ENCODE measurements around the gene RBBP9. TPM values are rescaled to one million over a fixed set of nuclear protein-coding genes. Genes with fewer than 3 reads are reported as not detected.
A peak's percentile ranks its signal among the peaks of the same experiment; 100 is the strongest.

The RBBP9 gene
- total and polyA plus RNA-seq, 9 of the 15 experiments (the other 6 are each of a cell fraction or from before 2014, with no cell fraction given) = 0.94 to 4.4 (median 2.5) TPM

DNA sequence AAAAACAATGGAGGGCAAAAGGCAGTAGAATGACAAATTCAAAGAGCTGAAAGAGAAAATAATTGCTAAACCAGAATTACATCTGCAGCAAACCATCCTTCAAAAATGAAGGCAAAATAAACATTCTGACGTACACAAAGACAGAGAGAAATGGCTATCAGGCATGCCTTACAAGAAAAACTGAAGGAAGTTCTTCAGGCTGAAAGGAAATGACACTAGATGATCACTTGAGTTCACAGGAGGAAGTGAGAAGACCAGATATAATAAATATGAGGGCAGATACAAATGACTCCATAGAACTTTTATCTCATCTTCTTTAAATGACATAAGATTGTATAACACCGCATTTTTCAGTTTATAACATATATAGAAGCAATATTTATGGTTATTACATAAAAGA lies 60.2 kb downstream of the RBBP9 start:
- Histone ChIP-seq H3K27ac (ENCODE audit: extremely low read depth, low read depth, low read length) (no peak overlapping the region), H3K9me3 (replicated peaks; ENCODE audit: control insufficient read depth, insufficient read depth, low read depth, low read length) (no peaks in the 10 kb centered on the region), H3K79me2 (ENCODE audit: control insufficient read depth, insufficient read depth, low read length) (no peaks in the 10 kb centered on the region), H2AFZ (ENCODE audit: low read depth, low read length) (peak overlapping the region; percentile 74; the same call in 1 of the 2 replicates), H3K4me3 (no peak overlapping the region), H4K20me1 (replicated peaks; ENCODE audit: control insufficient read depth, insufficient read depth, low read length) (no peaks in the 10 kb centered on the region), H3K4me1 (replicated peaks in 1 of 2; ENCODE audit: control insufficient read depth in 2 of 2, insufficient read depth in 2 of 2, low read length in 2 of 2) (no peaks in the 10 kb centered on the region), H3K4me2 (ENCODE audit: insufficient read depth, low read length) (no peak overlapping the region), H3K9me1 (ENCODE audit: control insufficient read depth, insufficient read depth, low read length) (no peaks in the 10 kb centered on the region), H3K36me3 (ENCODE audit: control insufficient read depth, insufficient read depth, low read length) (no peaks in the 10 kb centered on the region), H3K9ac (ENCODE audit: insufficient read depth in 1 of 2, low read depth in 2 of 2, low read length in 2 of 2) (no peak overlapping the region), H3K27me3 (ENCODE audit: control insufficient read depth in 2 of 2, insufficient read depth in 2 of 2, low read length in 2 of 2) (peaks cover 0 to 4% of the 10 kb centered on the region in 2 experiments; a peak in 2 of 5 replicates)
- TF ChIP-seq TBP (optimal IDR thresholded peaks at IDR 0.05; ENCODE audit: low read depth, low read length) (no peak), ZFP1 (CRISPR knock-in tag; IDR thresholded peaks at IDR 0.05) (no peak), DDX20 (tag; IDR thresholded peaks at IDR 0.05; ENCODE audit: low read depth) (no peak), RBM14 (IDR thresholded peaks at IDR 0.05; ENCODE audit: borderline replicate concordance, insufficient read depth, low read depth, low read length) (no peak), ZNF75A (CRISPR knock-in tag; IDR thresholded peaks at IDR 0.05) (no peak), CBFA2T2 (conservative IDR thresholded peaks at IDR 0.05) (no peak), NUFIP1 (IDR thresholded peaks at IDR 0.05; ENCODE audit: partially characterized antibody) (no peak)
- TF ChIP-seq, protein P1, sequence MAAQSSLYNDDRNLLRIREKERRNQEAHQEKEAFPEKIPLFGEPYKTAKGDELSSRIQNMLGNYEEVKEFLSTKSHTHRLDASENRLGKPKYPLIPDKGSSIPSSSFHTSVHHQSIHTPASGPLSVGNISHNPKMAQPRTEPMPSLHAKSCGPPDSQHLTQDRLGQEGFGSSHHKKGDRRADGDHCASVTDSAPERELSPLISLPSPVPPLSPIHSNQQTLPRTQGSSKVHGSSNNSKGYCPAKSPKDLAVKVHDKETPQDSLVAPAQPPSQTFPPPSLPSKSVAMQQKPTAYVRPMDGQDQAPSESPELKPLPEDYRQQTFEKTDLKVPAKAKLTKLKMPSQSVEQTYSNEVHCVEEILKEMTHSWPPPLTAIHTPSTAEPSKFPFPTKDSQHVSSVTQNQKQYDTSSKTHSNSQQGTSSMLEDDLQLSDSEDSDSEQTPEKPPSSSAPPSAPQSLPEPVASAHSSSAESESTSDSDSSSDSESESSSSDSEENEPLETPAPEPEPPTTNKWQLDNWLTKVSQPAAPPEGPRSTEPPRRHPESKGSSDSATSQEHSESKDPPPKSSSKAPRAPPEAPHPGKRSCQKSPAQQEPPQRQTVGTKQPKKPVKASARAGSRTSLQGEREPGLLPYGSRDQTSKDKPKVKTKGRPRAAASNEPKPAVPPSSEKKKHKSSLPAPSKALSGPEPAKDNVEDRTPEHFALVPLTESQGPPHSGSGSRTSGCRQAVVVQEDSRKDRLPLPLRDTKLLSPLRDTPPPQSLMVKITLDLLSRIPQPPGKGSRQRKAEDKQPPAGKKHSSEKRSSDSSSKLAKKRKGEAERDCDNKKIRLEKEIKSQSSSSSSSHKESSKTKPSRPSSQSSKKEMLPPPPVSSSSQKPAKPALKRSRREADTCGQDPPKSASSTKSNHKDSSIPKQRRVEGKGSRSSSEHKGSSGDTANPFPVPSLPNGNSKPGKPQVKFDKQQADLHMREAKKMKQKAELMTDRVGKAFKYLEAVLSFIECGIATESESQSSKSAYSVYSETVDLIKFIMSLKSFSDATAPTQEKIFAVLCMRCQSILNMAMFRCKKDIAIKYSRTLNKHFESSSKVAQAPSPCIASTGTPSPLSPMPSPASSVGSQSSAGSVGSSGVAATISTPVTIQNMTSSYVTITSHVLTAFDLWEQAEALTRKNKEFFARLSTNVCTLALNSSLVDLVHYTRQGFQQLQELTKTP (IDR thresholded peaks at IDR 0.05; ENCODE audit: low read depth in 1 of 2, partially characterized antibody in 2 of 2) = no peak
- TF ChIP-seq, protein P2, sequence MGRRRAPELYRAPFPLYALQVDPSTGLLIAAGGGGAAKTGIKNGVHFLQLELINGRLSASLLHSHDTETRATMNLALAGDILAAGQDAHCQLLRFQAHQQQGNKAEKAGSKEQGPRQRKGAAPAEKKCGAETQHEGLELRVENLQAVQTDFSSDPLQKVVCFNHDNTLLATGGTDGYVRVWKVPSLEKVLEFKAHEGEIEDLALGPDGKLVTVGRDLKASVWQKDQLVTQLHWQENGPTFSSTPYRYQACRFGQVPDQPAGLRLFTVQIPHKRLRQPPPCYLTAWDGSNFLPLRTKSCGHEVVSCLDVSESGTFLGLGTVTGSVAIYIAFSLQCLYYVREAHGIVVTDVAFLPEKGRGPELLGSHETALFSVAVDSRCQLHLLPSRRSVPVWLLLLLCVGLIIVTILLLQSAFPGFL (CRISPR knock-in tag; IDR thresholded peaks at IDR 0.05) = no peak
- ChIA-PET POLR2A (interaction anchor here (1.2 kb wide), 1 partner anchor 16 kb away, joined by 3 read pairs; no protein-coding TSS in a partner anchor), CTCF (ENCODE audit: low intra/inter-chr PET ratio) (no interaction called here)
- ATAC-seq (no peak), DNase-seq (ENCODE audit: extremely low read depth in 1 of 4, low spot score in 3 of 4) (no peak), FAIRE-seq (no peak)
- in situ Hi-C loops (cut with MboI) = no loop called here
- WGBS (ENCODE audit: insufficient coverage, low coverage, missing lambda C conversion rate) = 16% methylated on average over 2 of the region's 2 CpGs
- no TSS peak for BruUV-seq (replicated peaks)
- intact Hi-C loops (cut with micrococcal nuclease) = no loop called here

MicroRNAs within 50 kb of the gene (microRNA counts, 767-probe panel; counts per million panel counts)
- microRNA hsa-miR-3192 = not detected

Small RNA genes within 50 kb of the gene (microRNA-seq; reads per million reads assigned to microRNA genes)
- gene MIR3192 (ENCODE audit: borderline microRNAs expressed) = not detected

Small RNA genes within 50 kb of the gene (small RNA-seq; reads per million reads assigned to genes)
- gene MIR3192 = not detected

Other genes with a start within 250 kb of the RBBP9 start
- 4.4 TPM in 2 replicates for gene ZNF133, start 208.7 kb downstream of the RBBP9 start, total RNA-seq (2014; rRNA removed)
- 4.9 and 5.2 TPM in 2 replicates for gene ZNF133, start 208.7 kb downstream of the RBBP9 start, total RNA-seq (2014; rRNA removed; fragmentation: Illumina TruSeq; extraction: Trizol)
- 3.8 and 5.7 TPM in 2 replicates for gene ZNF133, start 208.7 kb downstream of the RBBP9 start, total RNA-seq (2015; rRNA removed; fragmentation: Illumina TruSeq; extraction: Trizol)
- gene ZNF133, start 208.7 kb downstream of the RBBP9 start, total RNA-seq (2021) = 3.7 and 5.1 TPM in 2 replicates
- 6.5 and 7.1 TPM in 2 replicates for gene ZNF133, start 208.7 kb downstream of the RBBP9 start, polyA plus RNA-seq (2011; rRNA removed)
- gene ZNF133, start 208.7 kb downstream of the RBBP9 start, polyA plus RNA-seq (2014; fragmentation: Illumina TruSeq; extraction: Trizol) = 4.1 and 5.1 TPM in 2 replicates
- 1 to 10 TPM; 1.1 to 3.5 TPM for gene ZNF133, start 208.7 kb downstream of the RBBP9 start, polyA plus RNA-seq (2014; fragmentation: Nextera tagmentation; extraction: Ambion mirVana)
- 3.3 and 3.4 TPM in 2 replicates for gene ZNF133, start 208.7 kb downstream of the RBBP9 start, polyA plus RNA-seq (2014; rRNA removed)
- gene DZANK1, start 30.2 kb downstream of the RBBP9 start, total RNA-seq (2014; rRNA removed) = 0.08 TPM in 1 of 2 replicates, not detected in the other
- not detected in 2 replicates for gene DZANK1, start 30.2 kb downstream of the RBBP9 start, total RNA-seq (2014; rRNA removed; fragmentation: Illumina TruSeq; extraction: Trizol)
- 0.11 and 0.18 TPM in 2 replicates for gene DZANK1, start 30.2 kb downstream of the RBBP9 start, total RNA-seq (2015; rRNA removed; fragmentation: Illumina TruSeq; extraction: Trizol)
- 0.13 and 0.29 TPM in 2 replicates for gene DZANK1, start 30.2 kb downstream of the RBBP9 start, total RNA-seq (2021)
- 0.09 and 0.11 TPM in 2 replicates for gene DZANK1, start 30.2 kb downstream of the RBBP9 start, polyA plus RNA-seq (2011; rRNA removed)
- 0.04 and 0.15 TPM in 2 replicates for gene DZANK1, start 30.2 kb downstream of the RBBP9 start, polyA plus RNA-seq (2014; fragmentation: Illumina TruSeq; extraction: Trizol)
- gene DZANK1, start 30.2 kb downstream of the RBBP9 start, polyA plus RNA-seq (2014; fragmentation: Nextera tagmentation; extraction: Ambion mirVana) = under 1 TPM; 0.04 to 0.06 TPM
- gene DZANK1, start 30.2 kb downstream of the RBBP9 start, polyA plus RNA-seq (2014; rRNA removed) = 0.08 and 0.27 TPM in 2 replicates
- 15.0 and 18.1 TPM in 2 replicates for gene POLR3F, start 29.8 kb downstream of the RBBP9 start, total RNA-seq (2014; rRNA removed)
- gene POLR3F, start 29.8 kb downstream of the RBBP9 start, total RNA-seq (2014; rRNA removed; fragmentation: Illumina TruSeq; extraction: Trizol) = 9.6 and 10.9 TPM in 2 replicates
- 11.1 and 11.5 TPM in 2 replicates for gene POLR3F, start 29.8 kb downstream of the RBBP9 start, total RNA-seq (2015; rRNA removed; fragmentation: Illumina TruSeq; extraction: Trizol)
- 7.0 and 7.2 TPM in 2 replicates for gene POLR3F, start 29.8 kb downstream of the RBBP9 start, total RNA-seq (2021)
- 6.8 and 8.8 TPM in 2 replicates for gene POLR3F, start 29.8 kb downstream of the RBBP9 start, polyA plus RNA-seq (2011; rRNA removed)
- gene POLR3F, start 29.8 kb downstream of the RBBP9 start, polyA plus RNA-seq (2014; fragmentation: Illumina TruSeq; extraction: Trizol) = 8.1 and 9.0 TPM in 2 replicates
- 10 to 100 TPM; 10.8 to 14.3 TPM for gene POLR3F, start 29.8 kb downstream of the RBBP9 start, polyA plus RNA-seq (2014; fragmentation: Nextera tagmentation; extraction: Ambion mirVana)
- 8.2 and 11.4 TPM in 2 replicates for gene POLR3F, start 29.8 kb downstream of the RBBP9 start, polyA plus RNA-seq (2014; rRNA removed)
- 36.2 and 41.6 TPM in 2 replicates for gene SEC23B, start 10.7 kb upstream of the RBBP9 start, total RNA-seq (2014; rRNA removed)
- gene SEC23B, start 10.7 kb upstream of the RBBP9 start, total RNA-seq (2014; rRNA removed; fragmentation: Illumina TruSeq; extraction: Trizol) = 39.9 and 41.4 TPM in 2 replicates
- 34.4 and 37.4 TPM in 2 replicates for gene SEC23B, start 10.7 kb upstream of the RBBP9 start, total RNA-seq (2015; rRNA removed; fragmentation: Illumina TruSeq; extraction: Trizol)
- 38.4 and 39.5 TPM in 2 replicates for gene SEC23B, start 10.7 kb upstream of the RBBP9 start, total RNA-seq (2021)
- gene SEC23B, start 10.7 kb upstream of the RBBP9 start, polyA plus RNA-seq (2011; rRNA removed) = 67.8 and 70.2 TPM in 2 replicates
- 44.2 and 50.1 TPM in 2 replicates for gene SEC23B, start 10.7 kb upstream of the RBBP9 start, polyA plus RNA-seq (2014; fragmentation: Illumina TruSeq; extraction: Trizol)
- 10 to 100 TPM; 31.7 to 60.2 TPM for gene SEC23B, start 10.7 kb upstream of the RBBP9 start, polyA plus RNA-seq (2014; fragmentation: Nextera tagmentation; extraction: Ambion mirVana)
- gene SEC23B, start 10.7 kb upstream of the RBBP9 start, polyA plus RNA-seq (2014; rRNA removed) = 38.5 and 40.4 TPM in 2 replicates
- gene SMIM26, start 70.2 kb upstream of the RBBP9 start, total RNA-seq (2014; rRNA removed) = 55.9 and 124 TPM in 2 replicates
- gene SMIM26, start 70.2 kb upstream of the RBBP9 start, total RNA-seq (2014; rRNA removed; fragmentation: Illumina TruSeq; extraction: Trizol) = 81.1 and 81.9 TPM in 2 replicates
- 86.7 and 90.7 TPM in 2 replicates for gene SMIM26, start 70.2 kb upstream of the RBBP9 start, total RNA-seq (2015; rRNA removed; fragmentation: Illumina TruSeq; extraction: Trizol)
- gene SMIM26, start 70.2 kb upstream of the RBBP9 start, total RNA-seq (2021) = 46.8 and 46.9 TPM in 2 replicates
- gene SMIM26, start 70.2 kb upstream of the RBBP9 start, polyA plus RNA-seq (2011; rRNA removed) = 89.0 and 96.2 TPM in 2 replicates
- 86.5 and 97.9 TPM in 2 replicates for gene SMIM26, start 70.2 kb upstream of the RBBP9 start, polyA plus RNA-seq (2014; fragmentation: Illumina TruSeq; extraction: Trizol)
- gene SMIM26, start 70.2 kb upstream of the RBBP9 start, polyA plus RNA-seq (2014; fragmentation: Nextera tagmentation; extraction: Ambion mirVana) = 100 to 1,000 TPM; 158 to 186 TPM
- gene SMIM26, start 70.2 kb upstream of the RBBP9 start, polyA plus RNA-seq (2014; rRNA removed) = 73.4 and 80.5 TPM in 2 replicates
- gene DTD1, start 90.8 kb upstream of the RBBP9 start, total RNA-seq (2014; rRNA removed) = 28.6 and 32.8 TPM in 2 replicates
- 27.0 and 28.6 TPM in 2 replicates for gene DTD1, start 90.8 kb upstream of the RBBP9 start, total RNA-seq (2014; rRNA removed; fragmentation: Illumina TruSeq; extraction: Trizol)
- gene DTD1, start 90.8 kb upstream of the RBBP9 start, total RNA-seq (2015; rRNA removed; fragmentation: Illumina TruSeq; extraction: Trizol) = 25.8 TPM in 2 replicates
- gene DTD1, start 90.8 kb upstream of the RBBP9 start, total RNA-seq (2021) = 26.3 and 27.1 TPM in 2 replicates
- gene DTD1, start 90.8 kb upstream of the RBBP9 start, polyA plus RNA-seq (2011; rRNA removed) = 24.3 and 26.3 TPM in 2 replicates
- 26.1 and 26.8 TPM in 2 replicates for gene DTD1, start 90.8 kb upstream of the RBBP9 start, polyA plus RNA-seq (2014; fragmentation: Illumina TruSeq; extraction: Trizol)
- gene DTD1, start 90.8 kb upstream of the RBBP9 start, polyA plus RNA-seq (2014; fragmentation: Nextera tagmentation; extraction: Ambion mirVana) = 1 to 10 TPM; 5.7 to 9.6 TPM
- gene DTD1, start 90.8 kb upstream of the RBBP9 start, polyA plus RNA-seq (2014; rRNA removed) = 27.2 and 32.5 TPM in 2 replicates

Data from K562 (cell line).